Stomach smooth muscle (tissue), 2 donors: ENCODE data around the gene PCDHB4.
"Not testable (repeated sequence)": the region's sequence is repeated elsewhere in the genome, so short reads cannot be mapped to it uniquely, and the experiment has no call there.

ENCODE experiments used
- H3K27ac ChIP-seq: one replicate; pipeline ENCODE4 v1.7.0; 2013; ENCODE audit warnings: mild to moderate bottlenecking, low read length, inconsistent platforms
- H3K27me3 ChIP-seq, 2 donors: one replicate each; pipeline ENCODE4 v1.7.0; 2013; ENCODE audit warnings: low read length in 2 of 2; ENCODE audit not compliant: insufficient read depth in 2 of 2, control insufficient read depth in 1 of 2
- H3K36me3 ChIP-seq, 2 donors: one replicate each; pipeline ENCODE4 v1.7.0; 2013; ENCODE audit warnings: low read length in 2 of 2; ENCODE audit not compliant: control insufficient read depth in 2 of 2, insufficient read depth in 2 of 2
- H3K4me1 ChIP-seq: one replicate; pipeline ENCODE4 v1.7.0; 2013; ENCODE audit warnings: low read length; ENCODE audit not compliant: control insufficient read depth, insufficient read depth
- H3K4me3 ChIP-seq, 2 donors: one replicate each; pipeline ENCODE4 v1.7.0; 2013; ENCODE audit warnings: low read length in 2 of 2
- H3K9ac ChIP-seq, 2 donors: one replicate each; pipeline ENCODE4 v1.7.0; 2013; ENCODE audit warnings: low read length in 2 of 2, mild to moderate bottlenecking in 1 of 2
- H3K9me3 ChIP-seq, 2 donors: one replicate each; pipeline ENCODE4 v1.7.0; 2013; ENCODE audit warnings: low read length in 2 of 2; ENCODE audit not compliant: control insufficient read depth in 2 of 2
- donor health status: healthy.
- donor health status: Pancreatic carcinoma.

PCDHB4 gene

DNA sequence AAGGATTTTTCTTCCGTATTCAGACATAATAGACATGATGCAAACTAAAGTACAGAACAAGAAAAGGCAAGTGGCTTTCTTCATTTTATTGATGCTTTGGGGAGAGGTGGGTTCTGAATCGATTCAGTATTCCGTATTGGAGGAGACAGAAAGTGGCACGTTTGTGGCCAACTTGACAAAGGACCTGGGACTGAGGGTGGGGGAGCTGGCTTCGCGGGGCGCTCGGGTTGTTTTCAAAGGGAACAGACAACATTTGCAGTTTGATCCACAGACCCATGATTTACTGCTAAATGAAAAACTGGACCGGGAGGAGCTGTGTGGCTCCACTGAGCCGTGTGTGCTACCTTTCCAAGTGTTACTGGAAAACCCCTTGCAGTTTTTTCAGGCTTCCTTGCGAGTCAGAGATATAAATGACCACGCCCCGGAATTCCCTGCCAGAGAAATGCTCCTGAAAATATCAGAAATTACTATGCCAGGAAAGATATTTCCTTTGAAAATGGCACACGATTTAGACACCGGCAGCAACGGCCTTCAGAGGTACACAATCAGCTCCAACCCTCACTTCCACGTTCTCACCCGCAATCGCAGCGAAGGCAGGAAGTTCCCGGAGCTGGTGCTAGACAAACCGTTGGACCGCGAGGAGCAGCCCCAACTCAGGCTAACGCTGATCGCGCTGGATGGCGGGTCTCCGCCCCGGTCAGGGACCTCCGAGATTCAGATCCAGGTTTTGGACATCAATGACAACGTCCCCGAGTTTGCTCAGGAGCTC, 28.8 kb downstream of the PCDHB4 start:
- Histone ChIP-seq H3K4me1 (no peaks in the 10 kb centered on the region), H3K27me3 (peaks cover 4 to 6% of the 10 kb centered on the region in 2 donors), H3K9me3 (peaks cover 15 to 26% of the 10 kb centered on the region in 2 donors), H3K27ac (no peak overlapping the region), H3K4me3 (peak overlapping the region; percentile 44 to 46), H3K36me3 (no peaks in the 10 kb centered on the region), H3K9ac (no peak overlapping the region)

GRCh38 chr5:141150993-141151325, 29.3 kb downstream of the PCDHB4 start:
- H3K4me3 ChIP-seq, result no peak overlapping the region

GRCh38 chr5:141151632-141152031, 30.0 kb downstream of the PCDHB4 start:
- not testable (repeated sequence) for H3K4me1 ChIP-seq, H3K9ac ChIP-seq, H3K4me3 ChIP-seq, H3K27me3 ChIP-seq, H3K27ac ChIP-seq, H3K36me3 ChIP-seq
- peaks cover 20 to 34% of the 10 kb centered on the region in 2 donors for H3K9me3 ChIP-seq

More at GRCh38 chr5:141150993-141151325, 29.3 kb downstream of the PCDHB4 start:
- Histone ChIP-seq H3K9me3 (peaks cover 18 to 29% of the 10 kb centered on the region in 2 donors), H3K27ac (no peak overlapping the region), H3K4me1 (no peaks in the 10 kb centered on the region), H3K27me3 (peaks cover 4 to 6% of the 10 kb centered on the region in 2 donors), H3K9ac (no peak overlapping the region), H3K36me3 (no peaks in the 10 kb centered on the region)

GRCh38 chr5:141152096-141152495, 30.5 kb downstream of the PCDHB4 start:
- peaks cover 23 to 39% of the 10 kb centered on the region in 2 donors for H3K9me3 ChIP-seq

GRCh38 chr5:141155540-141156374, 34.1 kb downstream of the PCDHB4 start:
- Histone ChIP-seq H3K4me1 (no peaks in the 10 kb centered on the region), H3K9me3 (peaks cover 25 to 35% of the 10 kb centered on the region in 2 donors), H3K27ac (no peak overlapping the region), H3K9ac (no peak overlapping the region), H3K36me3 (no peaks in the 10 kb centered on the region), H3K27me3 (peaks cover 2 to 3% of the 10 kb centered on the region in 2 donors), H3K4me3 (no peak overlapping the region)

More at GRCh38 chr5:141152096-141152495, 30.5 kb downstream of the PCDHB4 start:
- H3K4me3 ChIP-seq, H3K27ac ChIP-seq, H3K9ac ChIP-seq, H3K36me3 ChIP-seq, H3K4me1 ChIP-seq, H3K27me3 ChIP-seq: not testable (repeated sequence)

DNA sequence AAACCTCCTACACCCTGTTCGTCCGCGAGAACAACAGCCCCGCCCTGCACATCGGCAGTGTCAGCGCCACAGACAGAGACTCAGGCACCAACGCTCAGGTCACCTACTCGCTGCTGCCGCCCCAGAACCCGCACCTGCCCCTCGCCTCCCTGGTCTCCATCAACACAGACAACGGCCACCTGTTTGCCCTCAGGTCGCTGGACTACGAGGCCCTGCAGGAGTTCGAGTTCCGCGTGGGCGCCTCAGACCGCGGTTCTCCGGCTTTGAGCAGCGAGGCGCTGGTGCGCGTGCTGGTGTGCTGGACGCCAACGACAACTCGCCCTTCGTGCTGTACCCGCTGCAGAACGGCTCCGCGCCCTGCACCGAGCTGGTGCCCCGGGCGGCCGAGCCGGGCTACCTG, 35.7 kb downstream of the PCDHB4 start:
- peaks cover 22 to 26% of the 10 kb centered on the region in 2 donors for H3K9me3 ChIP-seq
- not testable (repeated sequence) for H3K27me3 ChIP-seq, H3K9ac ChIP-seq, H3K4me1 ChIP-seq, H3K4me3 ChIP-seq, H3K27ac ChIP-seq, H3K36me3 ChIP-seq

- H3K36me3 ChIP-seq, H3K27ac ChIP-seq, H3K9ac ChIP-seq, H3K4me3 ChIP-seq, H3K4me1 ChIP-seq, H3K27me3 ChIP-seq: not testable (repeated sequence)
- H3K9me3 ChIP-seq, result peaks cover 23 to 29% of the 10 kb centered on the region in 2 donors
Measured at GRCh38 chr5:141157901-141158300, 36.3 kb downstream of the PCDHB4 start.

- peaks cover 22 to 28% of the 10 kb centered on the region in 2 donors for H3K9me3 ChIP-seq
- no peak within 1 kb of the TSS for H3K27ac ChIP-seq
- peak within 1 kb of the TSS; percentile 22 to 58 for H3K9ac ChIP-seq
- no peaks in the 10 kb centered on the region for H3K4me1 ChIP-seq
- H3K36me3 ChIP-seq, result no peaks in the 10 kb centered on the region
- peak within 1 kb of the TSS; percentile 64 to 67 for H3K4me3 ChIP-seq
- H3K27me3 ChIP-seq, result peaks cover 4 to 6% of the 10 kb centered on the region in 2 donors
Measured at GRCh38 chr5:141172381-141173204, 51.0 kb downstream of the PCDHB4 start, which contains the start of gene PCDHB7. Gene PCDHB7 (plus strand): TSS chr5:141172644. CDS start chr5:141172836, 192 bp downstream.

- peaks cover 31 to 35% of the 10 kb centered on the region in 2 donors for H3K9me3 ChIP-seq
- not testable (repeated sequence) for H3K4me3 ChIP-seq
- H3K27me3 ChIP-seq, result peaks cover 6 to 12% of the 10 kb centered on the region in 2 donors
Measured at GRCh38 chr5:141174291-141175104, 52.9 kb downstream of the PCDHB4 start.

More at GRCh38 chr5:141174291-141175104, 52.9 kb downstream of the PCDHB4 start:
- not testable (repeated sequence) for H3K36me3 ChIP-seq, H3K9ac ChIP-seq, H3K27ac ChIP-seq, H3K4me1 ChIP-seq
